BLaER1 treated with 17β-estradiol and CSF1 and Interleukin-3, amounts not matched to agents 10 nM and 100 nM (cell line): ENCODE results near the gene WIPI1.
"Not testable (repeated sequence)": the region's sequence is repeated elsewhere in the genome, so short reads cannot be mapped to it uniquely, and the experiment has no call there.

Experiments
- H3K27ac ChIP-seq, 11 experiments: shearing (Covaris generic); formaldehyde crosslinking; 2 replicates each; pipeline ENCODE4 v1.8.1; 2022
- H3K27me3 ChIP-seq, 11 experiments: shearing (Covaris generic); formaldehyde crosslinking; 2 replicates each; pipeline ENCODE4 v1.8.1; 2022
- H3K36me3 ChIP-seq, 11 experiments: shearing (Covaris generic); formaldehyde crosslinking; 2 replicates each; pipeline ENCODE4 v1.8.1; 2022
- H3K4me1 ChIP-seq, 10 experiments: shearing (Covaris generic); formaldehyde crosslinking; 2 replicates each; pipeline ENCODE4 v1.8.1; 2022
- H3K4me2 ChIP-seq, 11 experiments: shearing (Covaris generic); formaldehyde crosslinking; 2 replicates each; pipeline ENCODE4 v1.8.1; 2022
- H3K4me3 ChIP-seq, 10 experiments: shearing (Covaris generic); formaldehyde crosslinking; 2 replicates each; pipeline ENCODE4 v1.8.1; 2022
- H3K9ac ChIP-seq, 11 experiments: shearing (Covaris generic); formaldehyde crosslinking; 2 replicates each; pipeline ENCODE4 v1.8.1; 2022
- H3K9me3 ChIP-seq, 11 experiments: shearing (Covaris generic); formaldehyde crosslinking; replicated peaks in 1 of 11; 2 replicates each; pipeline ENCODE4 v1.8.1; 2022
- H4K20me1 ChIP-seq, 11 experiments: shearing (Covaris generic); formaldehyde crosslinking; 2 replicates each; pipeline ENCODE4 v1.8.1; 2022
- Cebpa-rat ChIP-seq, 11 experiments: shearing (Covaris generic); IDR thresholded peaks; 2 replicates each; pipeline ENCODE4 v1.8.1; 2022

The WIPI1 gene

DNA sequence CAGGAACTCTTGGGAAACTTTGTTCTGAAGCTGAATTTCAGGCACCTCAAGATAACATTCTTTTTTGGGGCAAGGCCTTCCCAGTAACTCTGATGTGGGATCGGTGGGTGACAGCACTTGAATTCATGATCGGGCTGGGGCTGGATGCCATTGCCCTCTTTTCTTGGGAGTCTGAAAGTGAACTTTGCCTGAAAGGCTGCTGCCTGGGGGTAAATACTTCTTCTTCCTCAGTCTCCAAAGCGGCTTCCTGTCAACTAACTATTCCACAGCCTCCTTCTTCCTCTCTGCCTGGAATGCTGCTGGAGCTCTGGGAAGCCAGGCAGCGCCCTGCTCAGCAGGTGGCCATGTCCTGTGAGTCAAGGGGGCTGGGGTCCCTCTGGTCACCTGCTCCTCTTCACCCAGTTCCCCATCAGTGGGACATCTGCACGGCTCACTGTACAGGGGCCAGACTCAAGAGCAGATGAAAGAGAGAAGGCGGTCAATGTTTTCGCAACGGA is 79.5 kb downstream of the WIPI1 start:
- H3K9ac ChIP-seq: peak overlapping the region in 1 of 11 experiments; percentile 19; a peak in 1 of 22 replicates
- no peaks in the 10 kb centered on the region; a peak in 1 of 22 replicates for H3K9me3 ChIP-seq
- no peak overlapping the region for H3K4me3 ChIP-seq
- peaks cover 0 to 33% (median 26%) of the 10 kb centered on the region in 10 experiments; a peak in 18 of 20 replicates for H3K4me1 ChIP-seq
- 0 out of 22 replicates have a peak overlapping the region, but pooled peaks of 2 of the 11 experiments have one; percentile 18 to 25 for H3K27ac ChIP-seq
- no peaks in the 10 kb centered on the region for H3K36me3 ChIP-seq
- H4K20me1 ChIP-seq: no peaks in the 10 kb centered on the region; a peak in 1 of 22 replicates
- peak overlapping the region in 9 of 11 experiments; percentile 18 to 68 (median 34); a peak in 13 of 22 replicates for H3K4me2 ChIP-seq
- no peak for TF ChIP-seq Cebpa-rat (IDR thresholded peaks at IDR 0.05)
- no peaks in the 10 kb centered on the region for H3K27me3 ChIP-seq

DNA sequence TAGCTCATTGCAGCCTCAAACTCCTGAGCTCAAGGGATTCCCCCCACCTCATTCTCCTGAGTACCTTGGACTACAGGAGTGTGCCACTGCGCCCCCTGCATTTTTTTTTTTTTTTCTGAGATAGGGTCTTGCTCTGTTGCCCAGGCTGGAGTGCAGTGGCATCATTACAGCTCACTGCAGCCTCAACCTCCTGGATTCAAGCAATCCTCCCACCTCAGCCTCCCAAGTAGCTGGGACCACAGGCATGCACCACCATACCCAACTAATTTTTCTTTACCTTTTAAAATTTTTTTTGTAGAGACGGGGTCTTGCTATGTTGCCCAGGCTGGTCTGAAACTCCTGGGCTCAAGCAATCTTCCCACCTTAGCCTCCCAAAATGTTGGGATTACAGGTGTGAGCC is 81.1 kb downstream of the WIPI1 start:
- H3K4me2 ChIP-seq, H3K27me3 ChIP-seq, H4K20me1 ChIP-seq, H3K27ac ChIP-seq, H3K4me3 ChIP-seq, H3K36me3 ChIP-seq, H3K9me3 ChIP-seq, H3K9ac ChIP-seq: not testable (repeated sequence)
- peaks cover 0 to 24% (median 19%) of the 10 kb centered on the region in 10 experiments; a peak in 17 of 20 replicates for H3K4me1 ChIP-seq

DNA sequence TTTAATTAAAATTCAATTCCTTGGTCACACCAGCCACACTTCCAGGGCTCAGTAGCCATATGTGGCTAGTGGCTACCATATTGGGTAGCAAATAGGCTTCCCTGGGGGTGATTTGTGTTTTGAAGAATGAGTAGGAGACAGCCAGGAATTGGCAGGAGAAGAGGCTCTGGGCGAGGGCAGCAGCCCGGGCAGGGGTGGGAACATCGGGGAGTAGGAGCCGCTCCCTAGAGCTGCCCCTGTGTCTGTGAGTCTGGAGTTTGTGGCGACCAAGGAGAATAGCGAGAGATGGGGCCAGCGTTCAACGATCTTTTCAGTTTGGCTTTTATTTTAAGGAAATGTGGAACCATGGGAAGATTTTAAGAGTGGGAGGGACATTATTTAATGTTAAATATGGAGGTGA is 81.7 kb downstream of the WIPI1 start:
- TF ChIP-seq Cebpa-rat (IDR thresholded peaks at IDR 0.05): no peak

More for the DNA sequence above, 81.7 kb downstream of the WIPI1 start:
- no peak overlapping the region for H3K9ac ChIP-seq
- peaks cover 0 to 4% (median 0%) of the 10 kb centered on the region in 11 experiments; a peak in 1 of 22 replicates for H3K9me3 ChIP-seq
- H3K4me3 ChIP-seq: no peak overlapping the region
- H4K20me1 ChIP-seq: no peaks in the 10 kb centered on the region; a peak in 1 of 22 replicates
- H3K27ac ChIP-seq: no peak overlapping the region
- H3K4me2 ChIP-seq: no peak overlapping the region
- peaks cover 0 to 2% (median 0%) of the 10 kb centered on the region in 11 experiments; a peak in 2 of 22 replicates for H3K36me3 ChIP-seq
- H3K4me1 ChIP-seq: peaks cover 0 to 17% (median 13%) of the 10 kb centered on the region in 10 experiments; a peak in 17 of 20 replicates
- no peaks in the 10 kb centered on the region for H3K27me3 ChIP-seq
